PFSK-1 (cell line): ENCODE results near the gene FDXR.

ENCODE experiments used
- FOXP2 ChIP-seq: optimal IDR thresholded peaks from 2 replicates; pipeline ENCODE3; 2011; ENCODE audit warnings: borderline replicate concordance, control low read depth, inconsistent platforms; ENCODE audit not compliant: insufficient read depth; ENCODE audit errors: extremely low read length, extremely low read depth
- POLR2AphosphoS5 ChIP-seq: IDR thresholded peaks from 2 replicates; pipeline ENCODE4 v1.6.1; 2012; ENCODE audit warnings: low read depth, mild to moderate bottlenecking, control low read depth, low read length, moderate library complexity
- SIN3A ChIP-seq: IDR thresholded peaks from 2 replicates; pipeline ENCODE4 v1.6.1; 2012; ENCODE audit warnings: mild to moderate bottlenecking, low read length, moderate library complexity, borderline replicate concordance; ENCODE audit not compliant: insufficient read depth
- TAF1 ChIP-seq: IDR thresholded peaks from 2 replicates; pipeline ENCODE4 v1.6.1; 2012; ENCODE audit warnings: low read length, control low read depth, borderline replicate concordance; ENCODE audit not compliant: insufficient read depth
- TF ChIP-seq, protein P1 (sequence below), 2 experiments: IDR thresholded peaks; 2 replicates each; pipeline versions ENCODE4 v1.6.1 to v1.8.0; 2011 to 2012; ENCODE audit warnings: low read depth in 2 of 2, low read length in 2 of 2, control low read depth in 1 of 2, inconsistent platforms in 1 of 2, mild to moderate bottlenecking in 1 of 2, moderate library complexity in 1 of 2; ENCODE audit not compliant: insufficient read depth in 1 of 2

FDXR gene

DNA sequence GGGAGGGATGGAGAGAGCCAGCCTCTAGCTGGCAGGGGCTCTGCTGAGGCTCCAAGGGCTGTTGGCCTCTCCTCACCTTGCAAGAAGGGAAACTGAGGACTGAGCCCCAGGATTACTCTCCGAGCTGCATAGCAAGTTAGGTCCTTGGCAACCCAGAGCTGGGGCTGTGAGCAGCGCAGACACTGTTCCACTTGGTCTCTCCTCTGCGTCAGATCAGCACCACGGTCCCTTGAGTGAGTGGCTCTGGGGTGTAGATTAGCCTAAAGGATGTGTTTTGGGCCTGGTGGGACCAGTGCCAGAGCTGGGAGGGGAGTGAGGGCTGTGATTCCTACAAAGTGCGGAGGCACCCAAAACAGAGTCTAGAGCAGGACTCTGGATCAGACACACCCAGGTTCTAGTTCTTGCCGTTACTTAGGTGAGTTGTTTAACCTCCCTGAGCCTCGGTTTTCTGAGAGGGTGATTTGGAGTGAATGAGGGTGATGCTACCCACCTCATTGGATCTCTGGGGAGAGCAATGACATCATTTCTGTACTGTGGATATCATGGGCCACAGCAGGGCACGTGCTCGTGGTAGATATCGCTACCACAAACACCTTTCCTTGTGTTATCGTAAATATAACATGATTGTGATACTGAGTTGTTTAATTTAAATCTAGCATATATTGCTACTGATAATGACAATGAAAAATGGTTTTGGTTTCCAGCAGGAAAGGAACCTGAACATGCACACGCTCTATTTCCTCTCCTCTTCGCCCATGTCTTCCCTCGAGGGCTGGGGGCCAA lies 28.8 kb upstream of the FDXR start:
- TF ChIP-seq POLR2AphosphoS5 (no peak), TAF1 (no peak), SIN3A (no peak), FOXP2 (no peak)
- TF ChIP-seq, protein P1, sequence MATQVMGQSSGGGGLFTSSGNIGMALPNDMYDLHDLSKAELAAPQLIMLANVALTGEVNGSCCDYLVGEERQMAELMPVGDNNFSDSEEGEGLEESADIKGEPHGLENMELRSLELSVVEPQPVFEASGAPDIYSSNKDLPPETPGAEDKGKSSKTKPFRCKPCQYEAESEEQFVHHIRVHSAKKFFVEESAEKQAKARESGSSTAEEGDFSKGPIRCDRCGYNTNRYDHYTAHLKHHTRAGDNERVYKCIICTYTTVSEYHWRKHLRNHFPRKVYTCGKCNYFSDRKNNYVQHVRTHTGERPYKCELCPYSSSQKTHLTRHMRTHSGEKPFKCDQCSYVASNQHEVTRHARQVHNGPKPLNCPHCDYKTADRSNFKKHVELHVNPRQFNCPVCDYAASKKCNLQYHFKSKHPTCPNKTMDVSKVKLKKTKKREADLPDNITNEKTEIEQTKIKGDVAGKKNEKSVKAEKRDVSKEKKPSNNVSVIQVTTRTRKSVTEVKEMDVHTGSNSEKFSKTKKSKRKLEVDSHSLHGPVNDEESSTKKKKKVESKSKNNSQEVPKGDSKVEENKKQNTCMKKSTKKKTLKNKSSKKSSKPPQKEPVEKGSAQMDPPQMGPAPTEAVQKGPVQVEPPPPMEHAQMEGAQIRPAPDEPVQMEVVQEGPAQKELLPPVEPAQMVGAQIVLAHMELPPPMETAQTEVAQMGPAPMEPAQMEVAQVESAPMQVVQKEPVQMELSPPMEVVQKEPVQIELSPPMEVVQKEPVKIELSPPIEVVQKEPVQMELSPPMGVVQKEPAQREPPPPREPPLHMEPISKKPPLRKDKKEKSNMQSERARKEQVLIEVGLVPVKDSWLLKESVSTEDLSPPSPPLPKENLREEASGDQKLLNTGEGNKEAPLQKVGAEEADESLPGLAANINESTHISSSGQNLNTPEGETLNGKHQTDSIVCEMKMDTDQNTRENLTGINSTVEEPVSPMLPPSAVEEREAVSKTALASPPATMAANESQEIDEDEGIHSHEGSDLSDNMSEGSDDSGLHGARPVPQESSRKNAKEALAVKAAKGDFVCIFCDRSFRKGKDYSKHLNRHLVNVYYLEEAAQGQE (IDR thresholded peaks at IDR 0.05; ENCODE audit: insufficient read depth in 1 of 2, low read depth in 2 of 2, low read length in 2 of 2) = no peak

DNA sequence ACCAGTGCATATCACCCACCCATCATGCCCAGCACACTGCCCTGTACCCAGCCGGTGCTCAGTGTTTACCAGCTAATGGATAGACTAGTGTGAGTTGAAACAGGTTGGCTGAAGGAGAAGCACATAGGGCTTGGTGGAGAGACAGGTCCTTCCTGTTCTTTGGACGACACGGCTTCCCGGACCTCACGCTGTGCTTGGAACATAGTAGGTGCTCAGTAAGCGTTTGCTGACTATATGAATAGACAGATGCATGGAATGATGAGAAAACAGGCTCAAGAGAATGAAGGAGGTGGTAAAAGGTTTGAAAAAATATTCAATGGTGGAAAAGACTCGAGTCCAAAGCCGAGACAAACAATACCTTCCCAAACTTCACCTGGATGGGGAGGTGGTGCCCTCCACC lies 27.4 kb upstream of the FDXR start:
- TF ChIP-seq TAF1 (no peak), POLR2AphosphoS5 (no peak), SIN3A (no peak), FOXP2 (no peak)
- TF ChIP-seq, protein P1 (IDR thresholded peaks at IDR 0.05; ENCODE audit: insufficient read depth in 1 of 2, low read depth in 2 of 2, low read length in 2 of 2) = no peak

DNA sequence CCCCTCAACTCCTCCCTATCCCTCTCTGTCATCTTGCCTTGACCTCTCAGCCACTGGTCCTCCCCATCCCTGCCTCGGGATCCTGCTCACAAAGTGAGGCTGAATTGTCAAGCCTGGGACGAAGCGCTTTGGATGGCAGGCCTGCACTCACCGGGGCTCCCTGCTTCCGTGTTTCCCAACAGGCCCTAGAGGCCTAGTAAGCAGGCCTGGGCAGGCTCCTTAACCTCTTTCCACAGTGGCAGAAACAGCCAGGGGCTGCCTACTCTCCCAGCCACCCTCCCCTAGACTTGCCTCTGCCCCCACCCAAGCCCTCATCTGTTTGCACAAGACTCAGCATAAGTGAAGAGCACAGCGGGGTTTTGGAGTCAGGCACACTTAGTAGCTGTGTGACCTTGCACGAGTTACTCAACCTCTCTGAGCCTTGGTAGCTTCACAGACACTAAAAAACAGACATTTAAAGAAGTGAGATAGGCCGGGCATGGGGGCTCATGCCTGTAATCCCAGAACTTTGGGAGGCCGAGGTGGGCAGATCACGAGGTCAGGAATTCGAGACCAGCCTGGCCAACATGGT lies 25.7 kb upstream of the FDXR start:
- TF ChIP-seq FOXP2 (no peak), TAF1 (no peak), POLR2AphosphoS5 (no peak), SIN3A (no peak)
- TF ChIP-seq, protein P1 (IDR thresholded peaks at IDR 0.05; ENCODE audit: insufficient read depth in 1 of 2, low read depth in 2 of 2, low read length in 2 of 2) = no peak

DNA sequence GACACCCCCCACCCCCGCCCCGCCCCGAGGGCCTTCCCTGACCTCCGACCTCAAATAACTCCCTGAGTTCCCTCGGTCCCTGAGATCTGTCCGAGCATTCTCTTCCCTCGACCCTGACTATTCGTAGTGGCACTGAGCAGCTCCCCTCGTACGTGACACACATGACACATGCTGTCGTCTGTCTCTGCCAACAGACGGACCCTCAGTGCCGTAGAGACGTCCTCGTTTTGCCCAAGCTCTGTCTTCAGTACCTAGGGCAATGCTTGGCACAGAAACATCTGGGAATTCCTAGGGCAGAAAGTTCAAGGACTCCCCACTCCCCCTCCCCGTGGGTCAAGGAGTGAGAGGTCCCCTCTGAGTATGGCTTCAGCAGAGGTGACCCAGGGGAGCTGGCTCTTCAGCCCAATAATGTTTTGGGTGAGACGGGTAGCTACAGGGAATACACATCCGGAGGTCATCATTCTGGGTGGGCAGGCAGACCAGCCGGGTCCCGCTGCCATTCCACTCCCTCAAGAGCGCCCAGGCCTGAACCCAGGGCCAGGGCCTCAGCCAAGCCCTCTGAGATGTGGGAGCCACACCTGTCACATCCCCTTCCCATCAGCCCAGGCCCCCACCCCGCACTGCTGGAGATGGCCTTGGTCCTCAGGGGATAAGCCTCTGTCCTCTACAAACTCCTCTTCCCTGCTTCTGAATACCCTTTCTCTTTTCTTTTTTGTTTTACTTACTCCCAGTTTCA lies 21.3 kb upstream of the FDXR start:
- TF ChIP-seq POLR2AphosphoS5 (no peak), FOXP2 (no peak), TAF1 (no peak), SIN3A (no peak)
- TF ChIP-seq, protein P1 (IDR thresholded peaks at IDR 0.05; ENCODE audit: insufficient read depth in 1 of 2, low read depth in 2 of 2, low read length in 2 of 2) = no peak
